C4-2B (cell line): ENCODE results near the gene OOSP4A.

ENCODE experiments used
- H3K27ac ChIP-seq: fragments of 450-650 bp; 2 replicates; pipeline ENCODE4 v1.5.1; 2017
- CTCF ChIP-seq: fragments of 450-650 bp; conservative IDR thresholded peaks from 2 replicates; pipeline ENCODE4 v1.5.1; 2017; ENCODE audit warnings: mild to moderate bottlenecking
- ZFX ChIP-seq: fragments of 450-650 bp; IDR thresholded peaks from 2 replicates; pipeline ENCODE4 v1.6.1; 2017

Gene OOSP4A

GRCh38 chr11:60005360-60005759 is 41.5 kb downstream of the OOSP4A start:
- H3K27ac ChIP-seq = no peak overlapping the region
- TF ChIP-seq CTCF = no peak
- no peak for TF ChIP-seq ZFX

- H3K27ac ChIP-seq = no peak within 1 kb of the TSS
- TF ChIP-seq CTCF (no peak), ZFX (no peak)
Measured at GRCh38 chr11:60016881-60017280, 53.0 kb downstream of the OOSP4A start, which contains the start of gene OOSP4B. TSS of gene OOSP4B (plus strand) at chr11:60017181.

- no peak for TF ChIP-seq ZFX
- TF ChIP-seq CTCF = no peak
- no peak overlapping the region for H3K27ac ChIP-seq
Measured at GRCh38 chr11:60018058-60018457, 54.2 kb downstream of the OOSP4A start.
